Stimulated activated CD4-positive, alpha-beta T cell treated with anti-CD3 and anti-CD28 coated beads, Interleukin-1b, Interleukin-23, amount 100 ng/mL, for 4 hours (primary cell): Measurements from ENCODE around the gene MRPL19.
A peak's percentile ranks its signal among the peaks of the same experiment; 100 is the strongest.
"Not testable (repeated sequence)": the region's sequence is repeated elsewhere in the genome, so short reads cannot be mapped to it uniquely, and the experiment has no call there.

Source experiments
- DNase-seq, 2 donors: peaks; one replicate each; pipeline ENCODE4 v3.0.0-alpha.2; 2020; ENCODE audit warnings: low read depth in 2 of 2

MRPL19 gene

GRCh38 chr2:75667884-75668283, 21.3 kb downstream of the MRPL19 start:
- DNase-seq, result no peak

GRCh38 chr2:75675423-75675822, 28.8 kb downstream of the MRPL19 start:
- not testable (repeated sequence) for DNase-seq

- DNase-seq, result no peak
Observed at GRCh38 chr2:75675908-75676307, 29.3 kb downstream of the MRPL19 start.

DNA sequence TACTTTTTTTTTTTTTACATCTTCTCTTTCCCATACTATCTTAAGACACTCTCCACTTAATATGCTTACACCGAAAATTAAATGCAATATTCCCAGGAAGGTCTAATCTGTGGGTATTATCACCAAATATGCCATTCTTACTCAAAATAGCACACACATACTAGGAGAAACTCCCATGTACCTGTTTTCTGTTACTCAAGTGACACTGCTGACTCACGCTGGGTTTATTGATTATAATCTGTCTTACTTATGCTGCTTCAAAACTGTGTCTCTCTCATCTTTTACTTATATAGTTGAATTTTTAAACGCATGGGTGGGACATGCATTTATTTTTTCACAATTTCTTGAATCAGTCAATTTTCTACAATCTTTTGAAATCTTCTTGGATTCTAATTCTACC, 29.9 kb downstream of the MRPL19 start:
- no peak for DNase-seq

DNA sequence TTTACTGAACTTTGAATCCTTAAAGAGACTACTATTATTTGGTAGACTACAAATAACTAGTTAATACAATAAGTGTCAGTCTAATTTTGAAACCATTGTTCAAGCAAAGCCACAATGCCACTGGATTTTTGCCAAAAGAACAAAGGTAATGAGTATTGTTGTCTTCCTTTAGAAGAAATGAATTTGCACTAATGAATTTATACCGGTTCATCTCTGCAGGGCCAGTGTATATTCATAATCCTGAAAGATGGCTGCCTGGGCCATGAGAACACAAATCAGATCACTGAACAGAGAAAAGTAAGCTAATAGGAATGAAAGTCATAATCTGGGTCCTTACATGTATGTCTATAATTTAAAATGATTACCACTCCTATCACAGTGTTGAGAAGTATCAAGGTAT, 33.0 kb downstream of the MRPL19 start:
- DNase-seq, result no peak

DNA sequence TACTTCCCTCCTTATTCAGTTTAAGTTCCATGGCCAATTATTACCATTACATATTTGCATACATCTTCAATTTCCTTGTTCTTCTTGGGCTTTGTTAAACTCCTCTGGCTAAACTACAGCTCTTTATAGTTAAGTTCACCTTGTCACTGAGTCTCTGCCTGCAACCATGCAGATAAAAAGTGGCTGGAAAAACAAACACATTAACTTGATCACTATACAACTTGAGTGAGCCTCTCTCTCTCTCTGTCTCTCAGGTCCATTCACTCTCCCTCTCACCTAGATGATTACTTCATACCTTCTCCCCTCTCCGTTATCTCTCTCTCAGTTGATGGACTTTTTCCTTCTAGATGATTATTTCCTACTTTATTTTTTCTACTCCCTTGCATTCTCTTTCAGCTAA, 33.8 kb downstream of the MRPL19 start:
- no peak for DNase-seq

- DNase-seq, result not testable (repeated sequence)
Observed at GRCh38 chr2:75683430-75683829, 36.8 kb downstream of the MRPL19 start.

GRCh38 chr2:75688196-75688595, 41.6 kb downstream of the MRPL19 start:
- DNase-seq, result no peak

GRCh38 chr2:75698918-75699317, 52.3 kb downstream of the MRPL19 start:
- no peak for DNase-seq

DNA sequence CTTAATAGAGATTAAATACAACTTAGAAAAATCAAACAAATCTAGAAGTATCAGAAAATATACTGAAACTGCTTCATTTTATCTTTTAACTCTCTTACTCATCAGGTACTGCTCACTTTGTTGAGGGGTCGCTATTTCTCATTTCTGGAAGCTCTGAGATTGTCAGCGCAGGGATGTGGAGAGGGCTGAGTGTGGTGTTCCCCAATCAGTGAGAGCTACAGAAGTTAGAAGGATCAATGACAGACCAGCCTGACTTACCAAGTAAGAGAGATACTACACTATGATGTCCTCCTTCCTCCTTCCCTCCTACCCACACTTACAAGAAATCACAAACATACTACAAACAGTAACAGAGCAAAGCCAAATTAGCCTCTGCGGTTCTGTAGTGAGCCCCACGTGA, 56.0 kb downstream of the MRPL19 start:
- no peak for DNase-seq

DNA sequence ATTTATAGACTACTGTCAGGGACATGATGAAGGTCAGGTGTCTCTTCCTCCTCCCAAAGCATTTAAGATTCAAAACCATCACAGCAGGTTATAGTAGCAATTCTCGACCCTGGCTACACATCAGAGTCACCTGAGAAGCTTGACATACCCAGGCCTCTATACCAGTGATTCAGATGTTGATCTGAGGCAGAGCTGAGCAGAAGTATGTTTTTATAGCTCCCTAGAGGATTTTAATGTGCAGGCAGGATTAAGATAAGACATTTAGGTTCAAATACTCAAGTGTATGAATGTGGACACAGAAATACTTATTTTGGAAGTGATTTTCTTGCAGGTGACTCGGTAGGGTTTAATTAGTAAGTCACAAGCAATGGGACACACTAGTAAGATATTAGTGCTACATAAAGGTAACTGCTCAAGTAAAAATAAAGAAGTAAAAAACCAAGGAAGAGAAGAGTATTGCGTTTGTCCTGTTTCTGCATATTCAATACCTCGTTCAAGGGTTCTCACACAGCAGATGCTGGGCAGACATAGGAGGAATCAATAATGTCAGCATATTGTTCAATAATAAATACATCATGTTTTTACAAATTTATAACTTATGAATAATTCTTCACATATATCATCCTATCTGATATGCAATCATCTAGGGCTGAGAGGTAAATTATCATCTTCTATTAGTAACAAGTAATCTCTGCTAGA, 57.2 kb downstream of the MRPL19 start:
- DNase-seq, result no peak

DNA sequence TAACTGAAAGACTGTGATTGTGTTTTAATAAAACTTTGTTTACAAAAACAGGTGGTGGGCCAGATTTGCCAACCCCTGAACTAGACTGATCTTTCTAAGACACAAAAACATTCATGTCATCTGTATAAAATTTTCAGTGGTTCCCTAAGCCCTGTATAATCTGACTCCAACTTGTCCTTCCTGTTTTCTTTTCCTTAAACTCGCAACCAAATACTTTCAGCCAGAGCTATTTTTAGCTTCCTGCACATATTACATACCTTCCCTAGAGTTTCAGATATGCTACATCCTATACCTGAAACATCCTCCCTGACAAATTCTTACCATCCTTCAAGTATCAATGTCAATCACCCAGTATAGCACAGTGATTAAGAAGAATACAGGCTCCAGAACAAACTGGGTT, 59.3 kb downstream of the MRPL19 start:
- DNase-seq, result no peak

DNA sequence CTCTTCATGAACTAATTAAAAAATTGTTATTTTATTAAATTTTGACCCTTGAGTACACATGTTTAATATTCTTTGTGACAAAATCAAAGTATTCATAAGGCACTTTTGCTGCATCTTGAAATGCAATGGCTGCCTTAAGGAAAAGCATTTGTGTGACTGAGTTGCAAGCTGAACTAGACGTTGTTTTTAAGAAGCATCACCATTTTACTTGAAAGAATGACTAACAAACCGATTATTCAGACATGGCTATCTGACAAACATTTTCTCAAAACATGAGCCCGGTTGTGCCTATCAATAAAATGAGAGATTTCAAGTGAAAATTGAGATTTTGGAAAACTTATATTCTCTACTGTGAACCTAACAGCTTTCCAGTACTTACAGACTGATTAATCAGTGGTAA, 61.3 kb downstream of the MRPL19 start:
- no peak for DNase-seq

DNA sequence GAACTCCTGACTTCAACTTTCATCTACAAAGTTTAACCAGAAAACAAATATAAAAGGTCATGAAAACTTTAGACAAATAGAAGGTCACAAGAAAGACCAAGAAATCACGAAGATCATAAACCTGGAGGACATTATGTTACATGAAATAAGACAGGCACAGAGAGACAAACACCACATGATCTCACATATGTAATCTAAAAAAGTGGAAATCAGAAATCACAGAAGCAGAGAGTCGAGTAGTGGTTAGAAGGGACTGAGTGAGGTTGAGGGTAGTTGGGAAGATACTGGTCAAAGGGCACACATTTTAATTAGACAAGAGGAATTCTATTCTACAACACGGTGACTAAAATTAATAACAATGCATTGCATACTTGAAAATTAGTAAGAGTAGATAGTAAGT, 62.7 kb downstream of the MRPL19 start:
- DNase-seq, result no peak

DNA sequence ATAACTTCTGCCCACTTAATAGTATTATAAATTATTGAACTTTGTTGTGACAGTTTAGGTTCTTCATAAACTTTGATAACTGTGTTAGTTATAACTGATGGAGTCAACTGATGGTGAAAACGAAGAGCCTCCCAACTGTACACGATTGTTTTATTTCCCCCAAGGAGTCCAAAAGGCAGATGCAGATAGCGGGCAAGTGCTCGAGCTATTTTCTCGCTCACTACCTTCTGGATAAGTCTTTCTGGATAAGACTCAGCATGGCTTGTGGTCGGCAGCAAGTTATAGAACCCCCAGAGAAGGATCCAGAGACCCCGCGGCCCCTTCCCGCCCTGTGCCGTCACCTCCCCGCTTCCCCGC, 63.6 kb downstream of the MRPL19 start:
- no peak for DNase-seq

DNA sequence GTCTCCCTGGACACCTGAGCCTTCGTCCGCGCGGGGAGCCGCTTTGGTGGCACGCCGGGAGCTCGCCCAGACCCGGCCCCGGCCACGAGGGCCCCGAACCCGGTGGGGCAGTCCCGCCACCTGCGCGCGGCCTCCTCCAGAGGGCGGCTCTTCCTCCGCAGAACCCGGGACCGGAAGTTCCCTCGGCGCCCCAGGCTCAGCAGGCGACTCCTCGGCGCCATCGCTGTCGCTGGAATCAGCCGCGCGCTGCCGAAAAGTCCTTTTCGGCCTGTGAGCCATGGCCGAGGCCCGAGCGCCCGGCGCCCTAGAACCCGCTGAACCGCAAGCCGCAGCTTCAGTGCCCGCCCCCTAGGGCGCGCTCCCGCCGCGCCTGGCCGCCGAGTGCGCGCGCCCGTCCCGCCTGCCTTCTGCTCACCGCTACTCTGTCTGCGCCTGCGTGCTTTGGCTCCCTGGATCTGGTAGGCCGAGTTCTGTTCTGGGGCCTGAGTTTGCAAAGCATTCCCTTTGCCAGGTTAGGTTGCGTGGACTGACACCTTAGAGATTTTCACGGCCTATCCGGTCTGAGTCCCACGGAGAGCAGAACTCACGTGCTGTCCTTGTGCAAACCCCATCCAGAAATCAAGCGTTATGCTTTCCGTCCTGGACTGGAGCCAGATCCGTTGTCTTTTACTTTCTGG, 64.1 kb downstream of the MRPL19 start, which contains the start of gene GCFC2:
Gene GCFC2 (minus strand): TSS at position 339 of the 677 bp plus-strand sequence. CDS start 60 bp downstream, at position 279.
- peak; percentile 73 to 82 for DNase-seq

GRCh38 chr2:75711590-75711989, 65.0 kb downstream of the MRPL19 start:
- DNase-seq, result not testable (repeated sequence)

GRCh38 chr2:75716406-75716805, 69.8 kb downstream of the MRPL19 start:
- DNase-seq, result no peak

DNA sequence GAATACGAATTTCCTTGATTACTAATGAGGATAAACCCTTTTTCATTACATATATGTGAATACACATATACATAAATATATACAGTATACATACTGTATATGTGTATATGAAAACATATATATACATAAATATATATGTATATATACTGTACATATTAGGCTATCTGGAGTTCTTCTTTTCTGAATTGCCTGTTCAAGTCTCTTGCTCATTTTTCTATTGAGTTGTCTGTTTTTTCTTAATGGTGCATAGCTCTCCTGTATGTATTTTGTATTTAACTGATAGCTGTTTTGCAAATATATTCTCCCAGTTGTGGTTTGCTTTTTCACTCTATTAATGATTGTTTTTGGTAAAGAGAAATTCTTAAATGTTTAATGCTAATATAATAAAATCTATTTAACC, 73.0 kb downstream of the MRPL19 start:
- DNase-seq, result no peak

DNA sequence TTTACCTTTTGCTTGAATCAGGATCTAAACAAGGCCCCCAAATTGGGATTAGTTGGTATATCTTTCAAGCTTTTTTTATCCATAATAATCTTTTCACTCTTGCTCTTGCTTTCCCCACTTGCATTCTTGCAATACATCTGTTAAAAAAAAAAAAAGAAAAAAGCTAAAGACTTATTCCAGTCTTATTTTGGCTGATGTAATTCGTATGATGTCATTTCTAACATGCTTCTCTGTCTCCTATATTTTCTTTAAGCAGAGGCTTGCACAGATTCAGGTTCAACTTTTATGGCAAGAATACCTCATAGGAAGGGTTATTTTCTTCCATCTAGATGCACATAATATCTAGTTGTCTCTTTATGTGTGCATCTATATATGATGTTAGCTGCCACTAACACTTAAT, 73.9 kb downstream of the MRPL19 start:
- no peak for DNase-seq

DNA sequence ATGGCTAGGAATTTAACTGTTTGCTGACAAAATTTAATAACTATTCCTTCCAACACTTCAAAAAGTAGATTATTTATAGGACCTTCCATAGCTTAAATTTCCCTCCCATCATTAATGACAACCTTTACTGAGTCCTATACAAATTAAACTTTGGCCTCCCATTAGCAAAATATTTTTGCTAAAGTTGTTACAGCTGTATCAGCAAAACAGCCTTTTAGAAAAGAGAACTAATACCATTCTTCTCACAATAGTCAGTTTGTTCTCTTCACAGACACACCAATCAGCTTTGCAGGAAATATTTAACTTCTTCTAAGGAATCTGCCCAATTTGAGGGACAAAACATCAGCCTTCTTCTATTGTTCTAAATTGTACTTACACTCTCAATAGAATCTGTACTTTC, 76.1 kb downstream of the MRPL19 start:
- DNase-seq, result no peak

DNA sequence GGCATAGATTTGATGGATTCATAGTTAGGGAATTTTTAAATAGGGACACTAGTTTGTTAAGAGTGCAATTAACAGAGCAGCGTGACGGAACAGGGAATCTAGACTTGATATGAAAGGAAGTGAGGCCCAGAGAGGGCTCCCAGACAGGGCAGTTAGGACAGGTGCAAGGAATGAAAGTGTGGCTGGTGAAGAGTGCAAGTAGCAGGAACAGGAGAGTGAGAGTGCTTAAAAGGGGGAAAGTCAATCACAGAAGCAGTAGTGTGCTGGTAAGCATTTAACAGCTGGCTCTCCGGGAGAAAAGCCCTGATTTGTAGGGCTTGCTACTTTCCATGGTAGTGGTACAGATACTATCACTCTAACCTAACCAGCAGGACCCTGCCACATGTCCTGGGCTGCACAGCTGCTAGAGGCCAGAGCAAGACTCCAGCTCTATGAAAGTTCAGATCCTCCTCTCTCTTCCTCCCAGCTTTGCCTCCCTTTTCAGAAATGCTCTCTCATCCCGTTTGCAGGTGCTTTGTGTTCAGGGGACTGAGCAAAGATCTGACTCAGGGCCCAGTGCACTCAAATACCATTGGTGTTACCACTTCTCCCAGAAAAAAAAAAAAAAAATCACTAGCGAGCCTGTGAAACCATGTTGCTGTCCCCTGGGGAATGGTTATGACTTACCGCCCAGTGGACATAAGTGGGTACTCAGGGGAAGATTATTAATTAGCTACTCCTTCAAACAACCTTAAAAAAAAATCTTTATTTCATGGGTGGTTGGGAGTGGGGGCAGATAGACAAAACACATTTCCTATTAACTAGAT, 82.2 kb downstream of the MRPL19 start:
- DNase-seq, result no peak

DNA sequence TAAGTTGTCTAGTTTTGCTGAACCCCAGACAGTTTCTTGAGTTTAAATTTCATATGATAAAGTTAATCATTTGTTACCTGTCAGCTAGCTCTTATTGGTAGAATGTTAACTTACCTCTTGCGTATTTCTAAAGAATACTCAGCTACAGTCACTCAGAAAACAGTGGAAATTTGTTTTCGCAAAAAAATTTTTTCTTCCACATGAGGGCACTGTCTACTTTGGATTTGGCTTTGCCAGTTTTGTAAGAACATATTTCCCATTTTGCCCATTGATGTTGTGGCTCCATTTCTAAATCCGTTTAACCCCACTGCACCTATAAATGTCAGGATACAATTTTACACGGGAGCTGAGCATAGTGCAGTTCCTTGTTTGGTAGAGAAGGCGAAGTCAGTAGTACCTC, 83.3 kb downstream of the MRPL19 start:
- no peak for DNase-seq
